Colonic mucosa (tissue), 4 donors: ENCODE data around the gene PARVA. TPM values are rescaled to one million over a fixed set of nuclear protein-coding genes. Genes with fewer than 3 reads are reported as not detected.

Experiments used
- DNase-seq: peaks from one replicate; pipeline ENCODE4 v3.0.0-alpha.2; 2020
- H3K27ac ChIP-seq: fragments of 200-600 bp; one replicate; pipeline ENCODE4 v1.8.0; 2021
- H3K27me3 ChIP-seq: fragments of 200-600 bp; one replicate; pipeline ENCODE4 v1.8.0; 2021
- H3K36me3 ChIP-seq: fragments of 200-600 bp; one replicate; pipeline ENCODE4 v1.8.0; 2021
- H3K4me1 ChIP-seq: fragments of 200-600 bp; one replicate; pipeline ENCODE4 v1.8.0; 2021; ENCODE audit warnings: mild to moderate bottlenecking
- H3K4me3 ChIP-seq: fragments of 200-600 bp; one replicate; pipeline ENCODE4 v1.8.0; 2021
- H3K9ac ChIP-seq, 2 donors: one replicate each; pipeline ENCODE4 v1.7.0; 2013; ENCODE audit warnings: control low read depth in 2 of 2, low read depth in 2 of 2, low read length in 2 of 2
- H3K9me3 ChIP-seq: fragments of 200-600 bp; one replicate; pipeline ENCODE4 v1.8.0; 2021
- CTCF ChIP-seq: fragments of 200-600 bp; IDR thresholded peaks from one replicate; pipeline ENCODE4 v1.8.0; 2022; ENCODE audit warnings: antibody characterized with exemption, mild to moderate bottlenecking
- intact Hi-C: fragments of 100-400 bp; cut with DNase I; formaldehyde crosslinking; loops from one replicate; pipeline ENCODE4 v1.14.1; 2022
- total RNA-seq, 2 donors: library from RNA; stranded (reverse); fragmentation: NEBNext Ultra II Directional in 1 of 2; extraction: Animal tissue kit (Norgen Biotek cat#: 25700) in 1 of 2; gene quantifications; one replicate each; pipeline ENCODE4 v1.2.1, GENCODE V29; 2021
- donor health status: healthy.
- donor health status: DM: no; HTN: no; CAD: no.
- donor health status: DM: no; HTN: no; CAD: no.

The PARVA gene
- total RNA-seq, 2 donors from 2014 or later = 61.8 to 78.5 TPM

- Histone ChIP-seq H3K4me1 (no peaks in the 10 kb centered on the region), H3K27ac (no peak overlapping the region), H3K9me3 (no peaks in the 10 kb centered on the region), H3K27me3 (no peaks in the 10 kb centered on the region), H3K4me3 (no peak overlapping the region), H3K9ac (no peak overlapping the region), H3K36me3 (no peaks in the 10 kb centered on the region)
- intact Hi-C loops = no loop called here
- no peak for TF ChIP-seq CTCF
- no peak for DNase-seq
Measured at GRCh38 chr11:12470236-12470635, 92.9 kb downstream of the PARVA start.

- H3K9me3 ChIP-seq = no peaks in the 10 kb centered on the region
- no peak overlapping the region for H3K27ac ChIP-seq
- DNase-seq = no peak
- no peaks in the 10 kb centered on the region for H3K36me3 ChIP-seq
- no peak overlapping the region for H3K4me3 ChIP-seq
- H3K4me1 ChIP-seq = no peaks in the 10 kb centered on the region
- no peak for TF ChIP-seq CTCF
- intact Hi-C loops = no loop called here
- H3K9ac ChIP-seq = no peak overlapping the region
- H3K27me3 ChIP-seq = no peaks in the 10 kb centered on the region
Measured at GRCh38 chr11:12472401-12473005, 95.1 kb downstream of the PARVA start.

GRCh38 chr11:12473381-12473780 lies 96.0 kb downstream of the PARVA start:
- Histone ChIP-seq H3K4me1 (no peaks in the 10 kb centered on the region), H3K36me3 (no peaks in the 10 kb centered on the region), H3K9me3 (no peaks in the 10 kb centered on the region), H3K9ac (no peak overlapping the region), H3K27ac (no peak overlapping the region), H3K27me3 (no peaks in the 10 kb centered on the region), H3K4me3 (no peak overlapping the region)
- TF ChIP-seq CTCF = no peak
- intact Hi-C loops = no loop called here
- DNase-seq = no peak

GRCh38 chr11:12474871-12475270 lies 97.5 kb downstream of the PARVA start:
- H3K4me3 ChIP-seq = no peak overlapping the region
- no peak for DNase-seq
- intact Hi-C loops = no loop called here
- H3K9me3 ChIP-seq = no peaks in the 10 kb centered on the region
- no peak overlapping the region for H3K9ac ChIP-seq
- no peaks in the 10 kb centered on the region for H3K4me1 ChIP-seq
- no peaks in the 10 kb centered on the region for H3K27me3 ChIP-seq
- no peak overlapping the region for H3K27ac ChIP-seq
- no peak for TF ChIP-seq CTCF
- no peaks in the 10 kb centered on the region for H3K36me3 ChIP-seq

GRCh38 chr11:12478743-12479142 lies 101.4 kb downstream of the PARVA start:
- DNase-seq = no peak
- no peak overlapping the region for H3K9ac ChIP-seq
- intact Hi-C loops = no loop called here
- H3K27me3 ChIP-seq = no peaks in the 10 kb centered on the region
- TF ChIP-seq CTCF = no peak
- no peaks in the 10 kb centered on the region for H3K9me3 ChIP-seq
- H3K27ac ChIP-seq = no peak overlapping the region
- no peaks in the 10 kb centered on the region for H3K4me1 ChIP-seq
- no peak overlapping the region for H3K4me3 ChIP-seq
- H3K36me3 ChIP-seq = no peaks in the 10 kb centered on the region
